ENCODE measurements around the gene RCBTB1.

GRCh38 chr13:49553888-49554287 is 31.5 kb downstream of the RCBTB1 start:
- no peak for TF ChIP-seq POLR2AphosphoS5 (IDR thresholded peaks at IDR 0.05)
- no peak for TF ChIP-seq REST (IDR thresholded peaks at IDR 0.05; ENCODE audit: borderline replicate concordance)
- no peak for TF ChIP-seq CTCF (IDR thresholded peaks at IDR 0.05; ENCODE audit: poor library complexity, severe bottlenecking)
- TF ChIP-seq EZH2 (IDR thresholded peaks at IDR 0.05; ENCODE audit: borderline replicate concordance, insufficient read depth, low read length, poor library complexity, severe bottlenecking), result no peak
- TF ChIP-seq MXI1 (conservative IDR thresholded peaks at IDR 0.05; ENCODE audit: poor library complexity, severe bottlenecking), result no peak

Measured in neural cell (in vitro differentiated cells).